Naive thymus-derived CD4-positive, alpha-beta T cell (primary cell): ENCODE measurements around the gene MCHR2. TPM values are rescaled to one million over a fixed set of nuclear protein-coding genes. Genes with fewer than 3 reads are reported as not detected.
"Not testable (repeated sequence)": the region's sequence is repeated elsewhere in the genome, so short reads cannot be mapped to it uniquely, and the experiment has no call there.

Experiments used
- ATAC-seq: fragments of 150-1000 bp; cut with Tn5 transposase; 2 replicates; pipeline ENCODE4 v1.10.0; 2021; ENCODE audit warnings: mild to moderate bottlenecking, moderate library complexity
- CTCF ChIA-PET: fragments of 350-600 bp; sonication (Branson Sonifier 250); formaldehyde crosslinking; loops from one replicate; lab custom pipeline; 2021; ENCODE audit warnings: antibody characterized with exemption; lab: Charles Lee
- POLR2A ChIA-PET: fragments of 350-600 bp; sonication (Branson Sonifier 250); formaldehyde crosslinking; loops from one replicate; lab custom pipeline; 2021; ENCODE audit warnings: antibody characterized with exemption, inconsistent platforms; lab: Charles Lee
- DNase-seq, 9 donors: peaks; one replicate each; pipeline versions ENCODE4 v3.0.0 to v3.0.0-alpha.2; 2020 to 2022; ENCODE audit warnings: mixed read lengths in 1 of 9
- H3K27ac ChIP-seq: one replicate; pipeline ENCODE4 v1.7.0; 2013; ENCODE audit warnings: mild to moderate bottlenecking, low read depth, low read length, moderate library complexity
- H3K27me3 ChIP-seq, 2 donors: one replicate each; pipeline ENCODE4 v1.7.0; 2013; ENCODE audit warnings: low read length in 2 of 2, mild to moderate bottlenecking in 2 of 2, moderate library complexity in 2 of 2; ENCODE audit not compliant: control insufficient read depth in 2 of 2, insufficient read depth in 2 of 2
- H3K36me3 ChIP-seq, 3 experiments: 1 replicate in 2 of 3; 2 replicates in 1 of 3; pipeline ENCODE4 v1.7.0; 2013; ENCODE audit warnings: low read length in 3 of 3, mild to moderate bottlenecking in 3 of 3, moderate library complexity in 1 of 3; ENCODE audit not compliant: insufficient read depth in 3 of 3, control insufficient read depth in 2 of 3
- H3K4me1 ChIP-seq, 2 donors: one replicate each; pipeline ENCODE4 v1.7.0; 2013; ENCODE audit warnings: low read length in 2 of 2, mild to moderate bottlenecking in 2 of 2, moderate library complexity in 1 of 2; ENCODE audit not compliant: control insufficient read depth in 2 of 2, insufficient read depth in 2 of 2
- H3K4me3 ChIP-seq: 2 replicates; pipeline ENCODE4 v1.7.0; 2013; ENCODE audit warnings: mild to moderate bottlenecking, low read length
- H3K9me3 ChIP-seq, 3 experiments: 1 replicate in 2 of 3; 2 replicates in 1 of 3; pipeline ENCODE4 v1.7.0; 2013; ENCODE audit warnings: low read length in 3 of 3; ENCODE audit not compliant: control insufficient read depth in 2 of 3
- H3K27ac Mint-ChIP-seq, 9 donors: one replicate each; pipeline ENCODE4 v1.8.0; 2020 to 2022; ENCODE audit warnings: mixed read lengths in 9 of 9, mild to moderate bottlenecking in 8 of 9, moderate library complexity in 5 of 9, inconsistent platforms in 2 of 9
- H3K27me3 Mint-ChIP-seq, 5 donors: one replicate each; pipeline ENCODE4 v1.8.0; 2021 to 2022; ENCODE audit warnings: mixed read lengths in 5 of 5, mild to moderate bottlenecking in 1 of 5
- H3K36me3 Mint-ChIP-seq, 5 donors: one replicate each; pipeline ENCODE4 v1.8.0; 2020 to 2022; ENCODE audit warnings: mixed read lengths in 5 of 5, mild to moderate bottlenecking in 3 of 5, inconsistent platforms in 1 of 5
- H3K4me1 Mint-ChIP-seq, 7 donors: one replicate each; pipeline ENCODE4 v1.8.0; 2020 to 2022; ENCODE audit warnings: mixed read lengths in 7 of 7, mild to moderate bottlenecking in 3 of 7, inconsistent platforms in 1 of 7
- H3K4me3 Mint-ChIP-seq, 10 donors: one replicate each; pipeline ENCODE4 v1.8.0; 2020 to 2022; ENCODE audit warnings: mild to moderate bottlenecking in 10 of 10, mixed read lengths in 10 of 10, moderate library complexity in 6 of 10, inconsistent platforms in 2 of 10
- H3K9me3 Mint-ChIP-seq, 11 donors: one replicate each; pipeline ENCODE4 v1.8.0; 2020 to 2022; ENCODE audit warnings: mixed read lengths in 11 of 11, mild to moderate bottlenecking in 4 of 11, inconsistent platforms in 1 of 11, moderate library complexity in 1 of 11
- intact Hi-C, 2 donors: fragments of 100-400 bp; cut with micrococcal nuclease; formaldehyde crosslinking; loops; one replicate each; pipeline ENCODE4 v1.15.1; 2023
- polyA plus RNA-seq, 2 donors: library from polyadenylated mRNA; unstranded; fragments of 300-500 nt; fragmentation: Illumina TruSeq; gene quantifications; one replicate each; pipeline ENCODE4 v1.2.3, GENCODE V29; 2021
- total RNA-seq, 6 experiments: library from RNA in 5 of 6; stranded (reverse) in 5 of 6; gene quantifications; 1 replicate in 5 of 6; 2 replicates in 1 of 6; pipeline ENCODE4 v1.2.3 and lab custom pipeline; 2021 to 2026

The MCHR2 gene
- total RNA-seq (not detected), polyA plus RNA-seq (not detected), total RNA-seq (lab: John Stamatoyannopoulos, UW) (not detected)

- peaks cover 0 to 3% (median 0%) of the 10 kb centered on the region in 7 donors for H3K4me1 Mint-ChIP-seq
- POLR2A ChIA-PET, result no interaction called here
- Histone ChIP-seq H3K27ac (no peak within 1 kb of the TSS), H3K4me1 (no peaks in the 10 kb centered on the region), H3K27me3 (no peaks in the 10 kb centered on the region), H3K4me3 (no peak within 1 kb of the TSS), H3K36me3 (no peaks in the 10 kb centered on the region), H3K9me3 (no peaks in the 10 kb centered on the region)
- no peak within 1 kb of the TSS for H3K27ac Mint-ChIP-seq
- no peaks in the 10 kb centered on the region for H3K36me3 Mint-ChIP-seq
- ATAC-seq (no peak), DNase-seq (no peak)
- CTCF ChIA-PET, result no interaction called here
- H3K9me3 Mint-ChIP-seq, result peaks cover 0 to 1% (median 0%) of the 10 kb centered on the region in 11 donors
- intact Hi-C loops, result no loop called here
- H3K4me3 Mint-ChIP-seq, result peak within 1 kb of the TSS in 1 of 10 donors; percentile 31
- peaks cover 35 to 48% (median 38%) of the 10 kb centered on the region in 5 donors for H3K27me3 Mint-ChIP-seq
These were observed at the start of gene MCHR2 for GRCh38 chr6:99993533-99994251. MCHR2 (minus strand) TSS chr6:99994223; CDS start chr6:99956147, 38,076 bp downstream.

- peaks cover 0 to 26% (median 7%) of the 10 kb centered on the region in 11 donors for H3K9me3 Mint-ChIP-seq
- intact Hi-C loops, result not testable (repeated sequence)
These were observed 44.5 kb upstream of the MCHR2 start for GRCh38 chr6:100038546-100038945.

GRCh38 chr6:100035873-100036653 lies 42.0 kb upstream of the MCHR2 start:
- DNase-seq, result no peak
- Mint-ChIP-seq H3K9me3 (peaks cover 0 to 21% (median 7%) of the 10 kb centered on the region in 11 donors), H3K27ac (no peak overlapping the region), H3K27me3 (peaks cover 0 to 10% (median 4%) of the 10 kb centered on the region in 5 donors), H3K4me1 (peaks cover 0 to 4% (median 0%) of the 10 kb centered on the region in 7 donors), H3K4me3 (no peak overlapping the region), H3K36me3 (peaks cover 0 to 4% (median 0%) of the 10 kb centered on the region in 5 donors)
- intact Hi-C loops, result no loop called here
- no peaks in the 10 kb centered on the region for H3K36me3 ChIP-seq
- H3K9me3 ChIP-seq, result no peaks in the 10 kb centered on the region
- H3K4me3 ChIP-seq, result no peak overlapping the region
- no peak for ATAC-seq
- H3K27ac ChIP-seq, result no peak overlapping the region
- CTCF ChIA-PET, result no interaction called here
- POLR2A ChIA-PET, result no interaction called here
- H3K4me1 ChIP-seq, result no peaks in the 10 kb centered on the region
- H3K27me3 ChIP-seq, result no peaks in the 10 kb centered on the region

More at GRCh38 chr6:100038546-100038945, 44.5 kb upstream of the MCHR2 start:
- CTCF ChIA-PET, H3K4me1 Mint-ChIP-seq, H3K27ac Mint-ChIP-seq, DNase-seq, H3K9me3 ChIP-seq, H3K4me3 Mint-ChIP-seq, H3K27me3 ChIP-seq, H3K36me3 Mint-ChIP-seq, ATAC-seq, H3K27ac ChIP-seq, POLR2A ChIA-PET, H3K36me3 ChIP-seq, H3K4me1 ChIP-seq, H3K4me3 ChIP-seq: not testable (repeated sequence)
- H3K27me3 Mint-ChIP-seq, result peaks cover 0 to 10% (median 4%) of the 10 kb centered on the region in 5 donors

GRCh38 chr6:100023798-100024197 lies 29.8 kb upstream of the MCHR2 start:
- Mint-ChIP-seq H3K27me3 (peaks cover 0 to 6% (median 1%) of the 10 kb centered on the region in 5 donors), H3K36me3 (no peaks in the 10 kb centered on the region), H3K4me3 (no peak overlapping the region), H3K9me3 (peaks cover 0 to 8% (median 3%) of the 10 kb centered on the region in 11 donors), H3K27ac (no peak overlapping the region), H3K4me1 (no peaks in the 10 kb centered on the region)
- H3K4me3 ChIP-seq, result no peak overlapping the region
- ChIA-PET POLR2A (interaction anchor here (0.7 kb wide), 1 partner anchor 126 kb away, joined by 3 read pairs; no protein-coding TSS in a partner anchor), CTCF (no interaction called here)
- H3K27me3 ChIP-seq, result no peaks in the 10 kb centered on the region
- DNase-seq (no peak), ATAC-seq (no peak)
- H3K36me3 ChIP-seq, result no peaks in the 10 kb centered on the region
- H3K9me3 ChIP-seq, result no peaks in the 10 kb centered on the region
- H3K27ac ChIP-seq, result no peak overlapping the region
- no peaks in the 10 kb centered on the region for H3K4me1 ChIP-seq
- intact Hi-C loops, result no loop called here

GRCh38 chr6:100022847-100023246 lies 28.8 kb upstream of the MCHR2 start:
- Mint-ChIP-seq H3K27ac (no peak overlapping the region), H3K4me1 (no peaks in the 10 kb centered on the region), H3K4me3 (no peak overlapping the region), H3K36me3 (peaks cover 0 to 2% (median 0%) of the 10 kb centered on the region in 5 donors), H3K9me3 (peaks cover 0 to 13% (median 8%) of the 10 kb centered on the region in 11 donors), H3K27me3 (peaks cover 0 to 15% (median 5%) of the 10 kb centered on the region in 5 donors)
- H3K4me3 ChIP-seq, result no peak overlapping the region
- H3K27ac ChIP-seq, result no peak overlapping the region
- ATAC-seq (no peak), DNase-seq (no peak)
- H3K36me3 ChIP-seq, result no peaks in the 10 kb centered on the region
- CTCF ChIA-PET, result no interaction called here
- no peaks in the 10 kb centered on the region for H3K4me1 ChIP-seq
- H3K9me3 ChIP-seq, result peaks cover 0 to 3% (median 0%) of the 10 kb centered on the region in 3 experiments
- POLR2A ChIA-PET, result no interaction called here
- intact Hi-C loops, result no loop called here
- H3K27me3 ChIP-seq, result no peaks in the 10 kb centered on the region

GRCh38 chr6:100008857-100009256 lies 14.8 kb upstream of the MCHR2 start:
- H3K4me1 Mint-ChIP-seq, result no peaks in the 10 kb centered on the region
- Histone ChIP-seq H3K27ac (no peak overlapping the region), H3K4me1 (no peaks in the 10 kb centered on the region), H3K4me3 (no peak overlapping the region), H3K27me3 (no peaks in the 10 kb centered on the region), H3K36me3 (no peaks in the 10 kb centered on the region), H3K9me3 (no peaks in the 10 kb centered on the region)
- H3K27me3 Mint-ChIP-seq, result peaks cover 10 to 28% (median 19%) of the 10 kb centered on the region in 5 donors
- peaks cover 0 to 3% (median 0%) of the 10 kb centered on the region in 11 donors for H3K9me3 Mint-ChIP-seq
- intact Hi-C loops, result loop anchor here in 1 of 2 donors (10.0 kb wide), 1 partner anchor 144 kb away; no protein-coding TSS in a partner anchor
- ChIA-PET CTCF (no interaction called here), POLR2A (no interaction called here)
- no peaks in the 10 kb centered on the region for H3K36me3 Mint-ChIP-seq
- H3K4me3 Mint-ChIP-seq, result no peak overlapping the region
- no peak overlapping the region for H3K27ac Mint-ChIP-seq
- ATAC-seq (no peak), DNase-seq (no peak)
